HepG2 (cell line): Measurements from ENCODE around the gene LYZL1. TPM values are rescaled to one million over a fixed set of nuclear protein-coding genes. Genes with fewer than 3 reads are reported as not detected.

Experiments used
- AGO1 ChIP-seq: fragments of 200-400 bp; formaldehyde crosslinking; IDR thresholded peaks from 2 replicates; pipeline ENCODE4 v1.6.1; 2017; ENCODE audit warnings: mild to moderate bottlenecking, low read depth, low read length, moderate library complexity; ENCODE audit not compliant: poor library complexity, severe bottlenecking
- CEBPZ ChIP-seq: IDR thresholded peaks from 2 replicates; pipeline ENCODE4 v1.6.1; 2012; ENCODE audit warnings: low read length, improper control_type of control experiment
- CHD2 ChIP-seq: IDR thresholded peaks from 2 replicates; pipeline ENCODE4 v1.6.1; 2011; ENCODE audit warnings: low read depth, low read length, improper control_type of control experiment
- HIVEP1 ChIP-seq: sonication (generic); formaldehyde crosslinking; IDR thresholded peaks from 2 replicates; pipeline ENCODE4 v1.4.0; 2020; ENCODE audit warnings: mild to moderate bottlenecking, missing genetic modification reagents
- KDM3A ChIP-seq: IDR thresholded peaks from 2 replicates; pipeline ENCODE4 v1.6.1; 2018; ENCODE audit warnings: low read depth, missing compliant biosample characterization
- MTA3 ChIP-seq: sonication (generic); formaldehyde crosslinking; IDR thresholded peaks from 2 replicates; pipeline ENCODE4 v1.4.0; 2020; ENCODE audit warnings: missing genetic modification reagents
- PLSCR1 ChIP-seq: sonication (generic); formaldehyde crosslinking; IDR thresholded peaks from 2 replicates; pipeline ENCODE4 v1.5.0; 2020; ENCODE audit warnings: missing genetic modification reagents, mild to moderate bottlenecking, borderline replicate concordance
- RBM39 ChIP-seq: fragments of 200-400 bp; formaldehyde crosslinking; IDR thresholded peaks from one replicate; pipeline ENCODE4 v1.6.1; 2018; ENCODE audit warnings: antibody characterized with exemption, mild to moderate bottlenecking, low read depth, low read length; ENCODE audit not compliant: poor library complexity, severe bottlenecking
- TERF1 ChIP-seq: sonication (generic); formaldehyde crosslinking; IDR thresholded peaks from 2 replicates; pipeline ENCODE4 v1.8.0; 2022; ENCODE audit warnings: mild to moderate bottlenecking, missing genetic modification reagents, moderate library complexity
- THAP7 ChIP-seq: sonication (generic); formaldehyde crosslinking; IDR thresholded peaks from 2 replicates; pipeline ENCODE4 v1.8.1; 2023; ENCODE audit warnings: mild to moderate bottlenecking, missing genetic modification reagents
- ZNF10 ChIP-seq: sonication (generic); formaldehyde crosslinking; IDR thresholded peaks from 2 replicates; pipeline ENCODE4 v1.4.0; 2020; ENCODE audit warnings: mild to moderate bottlenecking, low read depth, missing genetic modification reagents, borderline replicate concordance
- ZNF124 ChIP-seq: sonication (generic); formaldehyde crosslinking; IDR thresholded peaks from 2 replicates; pipeline ENCODE4 v1.4.0; 2020; ENCODE audit warnings: missing genetic modification reagents
- ZNF280B ChIP-seq: sonication (generic); formaldehyde crosslinking; IDR thresholded peaks from 2 replicates; pipeline ENCODE4 v1.5.0; 2020; ENCODE audit warnings: missing genetic modification reagents, mild to moderate bottlenecking, borderline replicate concordance
- ZNF431 ChIP-seq: sonication (generic); formaldehyde crosslinking; IDR thresholded peaks from 2 replicates; pipeline ENCODE4 v1.9.0; 2022; ENCODE audit warnings: missing genetic modification reagents, low read depth, mild to moderate bottlenecking, borderline replicate concordance
- ZNF546 ChIP-seq: sonication (generic); formaldehyde crosslinking; conservative IDR thresholded peaks from 2 replicates; pipeline ENCODE4 v1.8.1; 2023; ENCODE audit warnings: mild to moderate bottlenecking, missing genetic modification reagents
- ZNF724P ChIP-seq: sonication (generic); formaldehyde crosslinking; IDR thresholded peaks from 2 replicates; pipeline ENCODE4 v1.8.0; 2022; ENCODE audit warnings: missing genetic modification reagents, borderline replicate concordance
- ZNF83 ChIP-seq: sonication (generic); formaldehyde crosslinking; IDR thresholded peaks from 2 replicates; pipeline ENCODE4 v1.4.0; 2020; ENCODE audit warnings: missing genetic modification reagents, mild to moderate bottlenecking, borderline replicate concordance
- polyA plus RNA-seq, 8 experiments: library from polyadenylated mRNA; depleted of rRNA in 3 of 8; stranded (reverse) in 7 of 8; unstranded in 1 of 8; fragments of >200 nt; fragmentation: Illumina TruSeq in 4 of 8; extraction: Trizol in 4 of 8; gene quantifications; 2 replicates each; pipeline versions ENCODE4 v1.2.1 to v1.2.3, GENCODE V29; 2011 to 2016; ENCODE audit warnings: low read depth in 4 of 8, missing spikeins in 1 of 8, mixed read lengths in 1 of 8; ENCODE audit not compliant: insufficient read depth in 1 of 8
- total RNA-seq, 5 experiments: library from RNA; depleted of rRNA; stranded (reverse); fragments of >200 nt; fragmentation: Illumina TruSeq; extraction: Trizol; gene quantifications; 2 replicates each; pipeline ENCODE4 v1.2.3, GENCODE V29; 2016; ENCODE audit warnings: low read depth in 1 of 5

LYZL1 gene
- total and polyA plus RNA-seq, 2 of the 13 experiments (the other 11 are each of a cell fraction or from before 2014, with no cell fraction given), result not detected

GRCh38 chr10:29326886-29327745 is 38.2 kb downstream of the LYZL1 start (continued):
- TF ChIP-seq CEBPZ (no peak), ZNF83 (CRISPR knock-in tag) (no peak), AGO1 (no peak), PLSCR1 (CRISPR knock-in tag) (no peak), ZNF431 (CRISPR knock-in tag) (no peak), RBM39 (no peak), ZNF10 (CRISPR knock-in tag) (no peak), ZNF724P (CRISPR knock-in tag) (no peak), MTA3 (no peak), KDM3A (CRISPR knock-in tag) (no peak), ZNF280B (CRISPR knock-in tag) (no peak), ZNF124 (CRISPR knock-in tag) (no peak), THAP7 (CRISPR knock-in tag) (no peak), ZNF546 (CRISPR knock-in tag) (no peak), HIVEP1 (CRISPR knock-in tag) (no peak), TERF1 (no peak), CHD2 (no peak)
